Trophoblast cell (in vitro differentiated cells and primary cell): ENCODE results near the gene KCND3.

ENCODE experiments used
- DNase-seq, 2 donors: peaks; one replicate each; pipeline ENCODE4 v3.0.0-alpha.2; 2016
- H2AFZ ChIP-seq: 2 replicates; pipeline ENCODE4 v1.6.1; 2013; ENCODE audit warnings: low read length, moderate library complexity, mild to moderate bottlenecking; ENCODE audit not compliant: insufficient read depth, poor library complexity
- H2AK5ac ChIP-seq: 2 replicates; pipeline ENCODE4 v1.6.1; 2013; ENCODE audit warnings: mild to moderate bottlenecking, low read length
- H2BK120ac ChIP-seq: 2 replicates; pipeline ENCODE4 v1.6.1; 2013; ENCODE audit warnings: low read length, mild to moderate bottlenecking, moderate library complexity; ENCODE audit not compliant: insufficient read depth, poor library complexity
- H2BK12ac ChIP-seq: 2 replicates; pipeline ENCODE4 v1.6.1; 2013; ENCODE audit warnings: mild to moderate bottlenecking, low read length, moderate library complexity
- H2BK5ac ChIP-seq: 2 replicates; pipeline ENCODE4 v1.6.1; 2013; ENCODE audit warnings: low read length, low read depth, moderate library complexity, mild to moderate bottlenecking; ENCODE audit not compliant: poor library complexity
- H3K14ac ChIP-seq: 2 replicates; pipeline ENCODE4 v1.6.1; 2013; ENCODE audit warnings: mild to moderate bottlenecking, low read length
- H3K18ac ChIP-seq: 2 replicates; pipeline ENCODE4 v1.6.1; 2013; ENCODE audit warnings: mild to moderate bottlenecking, low read length
- H3K23ac ChIP-seq: 2 replicates; pipeline ENCODE4 v1.6.1; 2013; ENCODE audit warnings: low read length
- H3K27ac ChIP-seq: 2 replicates; pipeline ENCODE4 v1.5.1; 2013; ENCODE audit warnings: low read depth, mild to moderate bottlenecking, inconsistent platforms, low read length, moderate library complexity
- H3K27me3 ChIP-seq: 2 replicates; pipeline ENCODE4 v1.6.1; 2013; ENCODE audit warnings: inconsistent platforms, mild to moderate bottlenecking, low read length, moderate library complexity; ENCODE audit not compliant: insufficient read depth
- H3K36me3 ChIP-seq, 2 experiments: 1 replicate in 1 of 2; 2 replicates in 1 of 2; pipeline ENCODE4 v1.6.1; 2013; ENCODE audit warnings: low read length in 2 of 2, mild to moderate bottlenecking in 2 of 2, moderate library complexity in 1 of 2; ENCODE audit not compliant: insufficient read depth in 2 of 2, control insufficient read depth in 1 of 2
- H3K4ac ChIP-seq: 2 replicates; pipeline ENCODE4 v1.6.1; 2013; ENCODE audit warnings: low read depth, mild to moderate bottlenecking, low read length, moderate library complexity
- H3K4me1 ChIP-seq, 2 experiments: 1 replicate in 1 of 2; 2 replicates in 1 of 2; pipeline ENCODE4 v1.6.1; 2013; ENCODE audit warnings: low read length in 2 of 2, mild to moderate bottlenecking in 2 of 2, moderate library complexity in 1 of 2; ENCODE audit not compliant: insufficient read depth in 2 of 2, control insufficient read depth in 1 of 2
- H3K4me2 ChIP-seq: 2 replicates; pipeline ENCODE4 v1.6.1; 2013; ENCODE audit warnings: inconsistent platforms, mild to moderate bottlenecking, low read length, moderate library complexity
- H3K4me3 ChIP-seq: 2 replicates; pipeline ENCODE4 v1.5.1; 2013; ENCODE audit warnings: mild to moderate bottlenecking, low read depth, low read length, inconsistent platforms
- H3K79me1 ChIP-seq: one replicate; pipeline ENCODE4 v1.6.1; 2013; ENCODE audit warnings: low read length
- H3K79me2 ChIP-seq: 2 replicates; pipeline ENCODE4 v1.6.1; 2013; ENCODE audit warnings: low read length, mild to moderate bottlenecking; ENCODE audit not compliant: control insufficient read depth, insufficient read depth, poor library complexity
- H3K9ac ChIP-seq: 2 replicates; pipeline ENCODE4 v1.6.1; 2013; ENCODE audit warnings: mild to moderate bottlenecking, low read length
- H3K9me3 ChIP-seq: 2 replicates; pipeline ENCODE4 v1.6.1; 2013; ENCODE audit warnings: low read depth, mild to moderate bottlenecking, control low read depth, inconsistent platforms, low read length; ENCODE audit not compliant: insufficient read depth
- H4K12ac ChIP-seq: 2 replicates; pipeline ENCODE4 v1.6.1; 2013; ENCODE audit warnings: low read depth, mild to moderate bottlenecking, low read length, moderate library complexity
- H4K8ac ChIP-seq: 2 replicates; pipeline ENCODE4 v1.6.1; 2013; ENCODE audit warnings: low read depth, mild to moderate bottlenecking, low read length, moderate library complexity
- H4K91ac ChIP-seq: one replicate; pipeline ENCODE4 v1.6.1; 2013; ENCODE audit warnings: low read depth, mild to moderate bottlenecking, low read length, moderate library complexity
- WGBS: extraction: QIAGEN DNeasy Blood & Tissue Kit; methylation state at CpG from one replicate; pipeline ENCODE4 v1.1.7; 2013; ENCODE audit warnings: missing lambda C conversion rate; ENCODE audit not compliant: insufficient read length, insufficient coverage; ENCODE audit errors: extremely low coverage; 5-methylcytosine and 5-hydroxymethylcytosine counted together

The KCND3 gene

DNA sequence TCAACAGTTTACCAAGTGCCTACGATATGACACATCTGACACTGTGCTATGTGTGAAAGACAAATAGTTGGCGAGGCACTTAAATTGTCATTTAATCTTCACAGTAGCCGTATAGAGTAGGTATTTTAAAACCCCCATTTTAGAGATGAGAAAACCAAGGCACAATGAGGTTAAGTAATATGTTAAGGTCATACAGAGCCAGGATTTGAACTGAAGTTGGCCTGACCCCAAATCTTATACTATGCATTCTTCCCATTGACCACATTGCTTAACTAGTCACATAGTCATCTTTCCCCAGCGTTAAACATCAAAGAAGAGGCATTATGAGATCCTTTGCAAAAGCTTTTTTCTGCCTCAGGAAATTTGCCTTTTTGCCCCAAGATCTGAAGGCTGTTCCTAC is 254.1 kb downstream of the KCND3 start:
- no peaks in the 10 kb centered on the region for H3K36me3 ChIP-seq
- no peak overlapping the region for H2BK5ac ChIP-seq
- no peaks in the 10 kb centered on the region for H3K79me2 ChIP-seq
- H2AFZ ChIP-seq = no peak overlapping the region
- H4K8ac ChIP-seq = no peak overlapping the region
- no peak overlapping the region for H4K91ac ChIP-seq
- WGBS = no CpG with 5 or more reads among the region's 4 CpGs
- peaks cover 15 to 16% of the 10 kb centered on the region in 2 experiments for H3K4me1 ChIP-seq
- H4K12ac ChIP-seq = no peak overlapping the region
- H3K18ac ChIP-seq = no peak overlapping the region
- H3K23ac ChIP-seq = no peak overlapping the region
- no peak overlapping the region for H2BK12ac ChIP-seq
- H3K14ac ChIP-seq = no peak overlapping the region
- peaks cover 2% of the 10 kb centered on the region for H3K9me3 ChIP-seq
- peaks cover 24% of the 10 kb centered on the region for H3K27me3 ChIP-seq
- no peak overlapping the region for H3K4ac ChIP-seq
- no peak overlapping the region for H2AK5ac ChIP-seq
- H3K4me2 ChIP-seq = no peak overlapping the region
- peaks cover 3% of the 10 kb centered on the region for H3K79me1 ChIP-seq
- no peak overlapping the region for H2BK120ac ChIP-seq
- H3K9ac ChIP-seq = no peak overlapping the region
- DNase-seq = no peak
- H3K27ac ChIP-seq = no peak overlapping the region
- no peak overlapping the region for H3K4me3 ChIP-seq

DNA sequence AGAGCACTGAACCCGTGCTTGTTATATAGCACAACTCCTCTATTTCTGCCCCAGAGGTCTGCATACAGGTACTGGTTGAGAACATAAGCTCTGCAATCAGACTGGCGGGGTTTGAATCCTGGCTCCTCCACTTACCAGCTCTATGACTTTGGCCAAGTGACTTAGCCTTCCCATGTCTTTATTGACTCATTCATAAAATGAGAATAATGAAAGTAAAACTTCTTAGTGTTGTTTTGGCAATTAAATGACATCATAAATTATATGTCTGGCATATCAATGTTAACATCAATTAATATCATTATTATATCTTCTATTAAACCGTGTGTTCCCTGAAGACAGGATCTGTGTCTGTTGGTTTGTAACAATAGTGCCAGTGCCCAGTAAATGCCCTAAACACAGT is 254.6 kb downstream of the KCND3 start:
- H3K36me3 ChIP-seq = no peaks in the 10 kb centered on the region
- peaks cover 14 to 17% of the 10 kb centered on the region in 2 experiments for H3K4me1 ChIP-seq
- peaks cover 3% of the 10 kb centered on the region for H3K79me1 ChIP-seq
- no peak overlapping the region for H3K4ac ChIP-seq
- WGBS = no CpG with 5 or more reads among the region's 3 CpGs
- H3K79me2 ChIP-seq = no peaks in the 10 kb centered on the region
- no peak overlapping the region for H2BK12ac ChIP-seq
- DNase-seq = no peak
- H3K9ac ChIP-seq = no peak overlapping the region
- H3K4me2 ChIP-seq = no peak overlapping the region
- H3K18ac ChIP-seq = no peak overlapping the region
- H2BK120ac ChIP-seq = no peak overlapping the region
- H2AK5ac ChIP-seq = no peak overlapping the region
- H3K27me3 ChIP-seq = peaks cover 20% of the 10 kb centered on the region
- H3K9me3 ChIP-seq = peaks cover 2% of the 10 kb centered on the region
- H3K4me3 ChIP-seq = no peak overlapping the region
- H2AFZ ChIP-seq = no peak overlapping the region
- no peak overlapping the region for H2BK5ac ChIP-seq
- no peak overlapping the region for H4K8ac ChIP-seq
- no peak overlapping the region for H4K91ac ChIP-seq
- H3K23ac ChIP-seq = no peak overlapping the region
- no peak overlapping the region for H3K27ac ChIP-seq
- no peak overlapping the region for H3K14ac ChIP-seq
- H4K12ac ChIP-seq = no peak overlapping the region

DNA sequence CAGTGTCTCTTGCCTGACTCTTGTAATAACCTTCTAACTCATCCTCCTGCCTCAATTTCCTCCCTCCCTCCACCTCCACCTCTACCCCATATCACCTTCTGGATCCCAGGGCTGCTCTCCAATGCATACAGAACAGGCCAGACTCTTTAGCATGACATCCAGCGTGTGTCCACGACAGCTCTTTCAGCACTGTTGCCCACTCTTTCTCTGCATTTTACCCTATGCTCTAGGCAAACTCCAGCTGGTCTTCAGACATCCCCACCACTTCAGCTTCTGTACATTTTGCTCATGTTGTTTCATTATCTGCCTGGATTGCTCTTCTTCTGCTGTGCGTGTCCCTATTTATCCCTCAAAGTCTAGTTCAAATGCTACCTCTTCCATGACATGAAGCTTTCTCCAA is 255.0 kb downstream of the KCND3 start:
- Histone ChIP-seq H3K4ac (no peak overlapping the region), H3K79me1 (peaks cover 3% of the 10 kb centered on the region), H3K4me2 (no peak overlapping the region), H3K23ac (no peak overlapping the region), H2AK5ac (no peak overlapping the region), H2BK12ac (no peak overlapping the region), H3K27ac (no peak overlapping the region), H2BK5ac (no peak overlapping the region), H3K4me1 (peaks cover 13 to 14% of the 10 kb centered on the region in 2 experiments), H3K9me3 (peaks cover 2% of the 10 kb centered on the region), H3K14ac (no peak overlapping the region), H3K27me3 (peaks cover 16% of the 10 kb centered on the region), H3K36me3 (no peaks in the 10 kb centered on the region), H3K4me3 (no peak overlapping the region), H3K79me2 (no peaks in the 10 kb centered on the region), H3K18ac (no peak overlapping the region), H3K9ac (no peak overlapping the region), H4K91ac (no peak overlapping the region), H2AFZ (no peak overlapping the region), H2BK120ac (no peak overlapping the region), H4K12ac (no peak overlapping the region), H4K8ac (no peak overlapping the region)
- no CpG with 5 or more reads among the region's 3 CpGs for WGBS
- DNase-seq = no peak

DNA sequence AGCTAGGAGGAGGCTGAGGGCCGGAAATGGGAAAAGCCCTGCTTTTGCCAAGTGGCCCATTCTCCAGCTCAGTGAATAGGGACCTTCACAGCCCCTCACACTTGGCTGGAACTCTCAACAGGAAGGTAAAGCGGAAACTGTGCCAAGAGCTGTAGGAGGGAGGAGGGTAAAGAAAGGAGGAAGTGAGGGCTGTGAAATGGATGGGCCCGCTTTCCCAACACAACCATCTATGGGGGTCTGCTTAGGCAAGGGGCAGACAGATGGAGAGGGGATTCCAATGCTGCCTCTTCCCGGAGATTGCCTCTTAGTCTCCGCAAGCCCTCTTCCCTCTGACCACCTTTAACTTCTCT is 255.5 kb downstream of the KCND3 start:
- Histone ChIP-seq H3K4me1 (peaks cover 12% of the 10 kb centered on the region in 2 experiments), H3K9ac (no peak overlapping the region), H3K79me2 (no peaks in the 10 kb centered on the region), H3K14ac (no peak overlapping the region), H2BK5ac (no peak overlapping the region), H3K9me3 (peaks cover 2% of the 10 kb centered on the region), H3K27ac (no peak overlapping the region), H2BK120ac (no peak overlapping the region), H3K23ac (no peak overlapping the region), H3K4me2 (no peak overlapping the region), H3K4ac (no peak overlapping the region), H2AK5ac (no peak overlapping the region), H4K12ac (no peak overlapping the region), H2BK12ac (no peak overlapping the region), H3K79me1 (peaks cover 3% of the 10 kb centered on the region), H3K4me3 (no peak overlapping the region), H3K27me3 (peaks cover 13% of the 10 kb centered on the region), H4K91ac (no peak overlapping the region), H2AFZ (no peak overlapping the region), H3K18ac (no peak overlapping the region), H3K36me3 (no peaks in the 10 kb centered on the region), H4K8ac (no peak overlapping the region)
- no CpG with 5 or more reads among the region's 5 CpGs for WGBS
- DNase-seq = no peak
